HUES48 (cell line): ENCODE measurements around the gene MTUS2.
A peak's percentile ranks its signal among the peaks of the same experiment; 100 is the strongest.

Source experiments
- H3K27ac ChIP-seq: one replicate; pipeline ENCODE4 v1.7.0; 2013; ENCODE audit warnings: low read depth, low read length, inconsistent platforms
- H3K27me3 ChIP-seq: 2 replicates; pipeline ENCODE4 v1.6.1; 2013; ENCODE audit warnings: mild to moderate bottlenecking, low read length; ENCODE audit not compliant: control insufficient read depth, insufficient read depth
- H3K36me3 ChIP-seq: 2 replicates; pipeline ENCODE4 v1.6.1; 2013; ENCODE audit warnings: low read length; ENCODE audit not compliant: control insufficient read depth, insufficient read depth
- H3K4me1 ChIP-seq: 2 replicates; pipeline ENCODE4 v1.6.1; 2013; ENCODE audit warnings: mild to moderate bottlenecking, low read length; ENCODE audit not compliant: control insufficient read depth, insufficient read depth
- H3K4me3 ChIP-seq: 2 replicates; pipeline ENCODE4 v1.5.1; 2013; ENCODE audit warnings: mild to moderate bottlenecking, low read depth, low read length
- H3K9ac ChIP-seq: 2 replicates; pipeline ENCODE4 v1.6.1; 2013; ENCODE audit warnings: mild to moderate bottlenecking, low read depth, low read length, moderate library complexity
- H3K9me3 ChIP-seq: 2 replicates; pipeline ENCODE4 v1.6.1; 2013; ENCODE audit warnings: low read length; ENCODE audit not compliant: control insufficient read depth, insufficient read depth

The MTUS2 gene

GRCh38 chr13:28820099-28821051 is at the start of gene MTUS2:
Gene MTUS2, plus strand, starts transcription at chr13:28820339.
- no peak within 1 kb of the TSS for H3K27ac ChIP-seq
- H3K9me3 ChIP-seq: no peaks in the 10 kb centered on the region
- H3K9ac ChIP-seq: no peak within 1 kb of the TSS
- H3K4me3 ChIP-seq: peak within 1 kb of the TSS; percentile 80
- H3K36me3 ChIP-seq: no peaks in the 10 kb centered on the region
- 0 out of 2 replicates have a peak, but pooled peaks cover 5% of the 10 kb centered on the region for H3K4me1 ChIP-seq
- peaks cover 67% of the 10 kb centered on the region for H3K27me3 ChIP-seq

DNA sequence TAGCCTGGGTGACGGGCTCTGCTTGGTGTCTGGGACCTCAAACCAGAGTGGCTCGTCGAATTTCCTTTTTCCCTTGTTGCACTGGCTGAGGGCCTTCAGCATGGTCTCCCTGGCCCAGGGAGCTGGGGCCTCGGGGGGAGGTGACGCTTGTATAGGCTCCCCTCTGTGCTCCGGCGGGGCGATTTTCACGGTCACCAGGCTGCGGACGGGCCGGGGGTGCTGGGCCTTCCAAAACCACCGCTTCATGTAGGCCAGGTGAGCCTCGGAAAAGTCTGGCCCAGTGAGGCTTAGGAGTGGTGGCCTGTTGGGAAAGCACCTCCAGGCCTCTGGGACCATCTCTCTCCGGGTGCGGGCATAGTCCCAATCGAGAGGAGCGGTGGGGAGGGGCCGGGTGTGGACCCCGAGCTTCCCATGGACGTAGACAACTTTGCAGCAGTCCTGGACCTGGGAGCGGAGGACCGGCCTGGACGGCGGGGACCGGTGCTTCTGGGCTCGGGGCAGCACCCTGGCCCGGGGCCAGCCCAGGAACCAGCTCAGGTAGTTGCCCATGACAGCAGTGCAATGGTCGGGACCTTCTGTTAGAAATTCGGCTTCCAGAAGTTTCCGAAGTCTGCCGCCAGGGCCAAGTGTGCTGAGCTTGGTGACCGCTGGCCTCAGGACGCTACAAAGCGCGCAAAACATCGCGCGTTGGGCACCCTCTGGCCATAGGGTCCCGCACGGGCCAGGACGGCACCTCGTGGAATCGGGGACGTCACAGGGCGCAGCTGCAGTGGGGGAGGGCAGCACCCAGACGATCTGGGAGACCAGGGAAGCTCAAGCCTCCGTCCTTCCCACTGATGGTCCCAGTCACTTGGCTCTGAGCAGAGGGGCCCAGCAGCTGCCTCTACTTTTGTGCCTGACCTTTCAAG is 41.6 kb upstream of the MTUS2 start:
- H3K9ac ChIP-seq: no peak overlapping the region
- H3K36me3 ChIP-seq: no peaks in the 10 kb centered on the region
- no peaks in the 10 kb centered on the region for H3K9me3 ChIP-seq
- no peak overlapping the region for H3K27ac ChIP-seq
- no peak overlapping the region for H3K4me3 ChIP-seq
- no peaks in the 10 kb centered on the region for H3K27me3 ChIP-seq
- H3K4me1 ChIP-seq: no peaks in the 10 kb centered on the region

DNA sequence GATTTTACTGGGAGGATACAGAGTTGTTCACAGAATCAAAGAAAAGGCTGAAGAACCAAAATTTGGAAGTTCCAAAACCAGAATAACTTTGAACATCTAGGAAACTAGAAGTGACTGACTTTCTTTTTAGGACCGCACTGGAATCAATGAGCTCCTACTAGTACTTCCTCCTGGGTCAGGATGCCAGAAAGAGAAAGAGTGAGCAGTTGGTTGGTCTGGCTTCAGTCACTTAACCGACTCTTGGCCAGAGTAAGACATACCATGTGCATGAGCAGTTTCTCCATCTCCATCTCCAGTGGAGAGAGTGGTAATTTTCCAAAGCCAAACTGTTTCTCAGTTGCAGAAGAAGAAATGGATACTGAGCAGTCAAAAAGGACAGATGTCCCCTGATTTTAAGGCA is 27.1 kb upstream of the MTUS2 start:
- Histone ChIP-seq H3K4me3 (no peak overlapping the region), H3K27me3 (no peaks in the 10 kb centered on the region; the same call in 1 of the 2 replicates), H3K4me1 (peaks cover 10% of the 10 kb centered on the region), H3K9ac (no peak overlapping the region), H3K9me3 (no peaks in the 10 kb centered on the region), H3K27ac (no peak overlapping the region), H3K36me3 (no peaks in the 10 kb centered on the region)

DNA sequence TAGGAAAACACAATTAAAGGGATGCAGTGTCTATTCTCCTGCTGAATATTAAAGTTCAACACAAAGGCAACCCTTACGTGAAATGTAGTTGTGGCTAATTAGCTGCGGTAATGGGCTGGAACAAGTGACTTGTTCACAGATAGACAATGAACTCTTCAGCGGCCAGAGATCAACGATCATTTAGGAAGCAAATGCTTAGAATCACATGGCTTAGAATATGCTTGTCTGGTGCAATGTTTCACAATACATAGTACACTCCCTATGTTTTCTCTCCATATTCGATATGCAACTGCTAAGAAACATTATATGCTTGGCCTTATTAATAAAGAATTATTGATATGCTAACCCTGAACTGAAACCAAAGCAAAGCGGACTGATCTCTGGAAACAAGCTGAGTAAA is 25.7 kb upstream of the MTUS2 start:
- H3K27me3 ChIP-seq: no peaks in the 10 kb centered on the region; the same call in 1 of the 2 replicates
- H3K4me1 ChIP-seq: peaks cover 10% of the 10 kb centered on the region
- no peaks in the 10 kb centered on the region for H3K36me3 ChIP-seq
- no peak overlapping the region for H3K4me3 ChIP-seq
- H3K27ac ChIP-seq: no peak overlapping the region
- H3K9ac ChIP-seq: no peak overlapping the region
- no peaks in the 10 kb centered on the region for H3K9me3 ChIP-seq

DNA sequence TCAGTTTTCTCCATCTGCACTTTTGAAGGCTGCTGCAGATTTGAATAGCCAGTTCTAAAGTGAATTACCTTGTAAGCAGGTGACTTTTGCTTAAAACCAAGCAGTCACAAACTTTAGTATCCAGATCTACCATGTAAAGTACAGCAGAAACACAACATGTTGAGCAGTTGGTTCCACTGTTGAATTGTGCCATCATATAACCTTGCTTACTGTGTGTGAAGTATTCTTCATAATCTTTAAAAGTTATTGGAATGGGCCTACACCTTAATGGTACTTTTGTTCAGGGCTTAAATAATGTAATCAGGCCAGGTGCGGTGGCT is 23.2 kb upstream of the MTUS2 start:
- no peak overlapping the region for H3K9ac ChIP-seq
- no peak overlapping the region for H3K27ac ChIP-seq
- H3K36me3 ChIP-seq: no peaks in the 10 kb centered on the region
- H3K4me1 ChIP-seq: peaks cover 4% of the 10 kb centered on the region; the same call in 1 of the 2 replicates
- no peak overlapping the region for H3K4me3 ChIP-seq
- no peaks in the 10 kb centered on the region for H3K9me3 ChIP-seq
- H3K27me3 ChIP-seq: no peaks in the 10 kb centered on the region; the same call in 1 of the 2 replicates

DNA sequence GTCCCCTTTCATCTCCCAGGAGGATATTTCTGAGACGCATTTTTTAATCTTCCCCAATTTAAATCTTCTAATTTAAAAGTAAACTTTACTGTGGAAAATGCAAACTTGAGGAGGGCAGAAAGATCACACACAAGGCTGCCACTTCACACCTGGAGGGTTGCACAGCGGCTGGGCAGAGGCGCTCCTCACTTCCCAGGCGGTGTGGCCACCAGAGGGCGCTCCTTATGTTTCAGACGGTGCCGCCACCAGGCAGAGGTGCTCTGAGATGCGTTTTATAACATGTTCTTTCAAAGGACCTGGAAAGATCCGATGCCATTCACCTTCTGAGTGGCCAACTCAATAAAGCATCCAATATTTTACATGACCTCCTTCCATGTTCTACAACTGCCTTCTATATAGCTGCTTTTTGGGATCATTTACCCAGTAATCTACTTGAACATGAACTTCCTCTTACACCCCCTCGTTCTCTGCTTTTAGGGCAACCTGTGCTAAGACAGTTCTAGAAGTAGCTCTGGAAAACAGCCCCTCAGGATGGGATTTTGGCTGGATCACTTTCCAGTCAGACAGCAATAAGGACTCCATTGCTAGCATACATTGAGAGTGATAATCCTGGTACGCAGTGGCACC is 14.8 kb upstream of the MTUS2 start:
- Histone ChIP-seq H3K27me3 (no peaks in the 10 kb centered on the region), H3K9ac (no peak overlapping the region), H3K36me3 (no peaks in the 10 kb centered on the region), H3K4me3 (no peak overlapping the region), H3K4me1 (no peaks in the 10 kb centered on the region), H3K27ac (no peak overlapping the region), H3K9me3 (peaks cover 18% of the 10 kb centered on the region)

- Histone ChIP-seq H3K9me3 (no peaks in the 10 kb centered on the region), H3K4me3 (no peak overlapping the region), H3K4me1 (0 out of 2 replicates have a peak, but pooled peaks cover 5% of the 10 kb centered on the region), H3K27me3 (peaks cover 44% of the 10 kb centered on the region), H3K27ac (no peak overlapping the region), H3K9ac (no peak overlapping the region), H3K36me3 (no peaks in the 10 kb centered on the region)
Measured at GRCh38 chr13:28817204-28817603, 2.9 kb upstream of the MTUS2 start.

DNA sequence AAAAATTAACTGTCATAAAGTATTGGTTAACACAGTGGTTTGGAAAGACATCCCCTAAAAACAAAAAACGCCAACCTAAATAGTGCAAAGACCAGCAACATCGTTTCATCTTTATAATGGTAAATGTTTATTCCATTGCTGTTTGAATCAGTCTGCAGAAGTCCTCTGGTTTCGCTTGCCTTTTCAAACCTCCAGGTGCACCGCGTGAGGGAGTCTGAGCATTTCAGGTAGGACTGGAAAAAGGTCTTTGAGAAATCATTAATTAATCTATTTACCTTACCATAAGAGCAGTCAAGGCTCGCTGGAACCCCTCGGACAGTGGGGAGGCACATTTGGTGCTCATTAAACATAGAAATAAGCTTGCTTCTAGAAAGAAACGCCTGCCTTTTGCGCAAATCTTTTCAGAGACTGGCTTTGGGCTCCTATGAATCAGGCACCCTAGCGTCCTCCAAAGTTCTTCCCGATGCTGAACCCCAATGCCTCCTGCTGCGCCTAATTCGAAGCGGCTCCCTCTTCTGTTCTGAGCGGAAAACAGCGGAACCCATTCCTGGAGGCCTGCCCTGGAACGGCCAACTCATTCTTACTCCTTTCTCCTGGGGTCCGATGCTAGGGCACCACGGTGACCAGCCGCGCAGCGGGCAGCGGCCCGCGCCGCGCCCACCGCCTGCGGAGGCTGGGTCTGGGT is 951 bp upstream of the MTUS2 start:
- peak overlapping the region; percentile 67 for H3K4me3 ChIP-seq
- H3K27me3 ChIP-seq: peaks cover 62% of the 10 kb centered on the region

DNA sequence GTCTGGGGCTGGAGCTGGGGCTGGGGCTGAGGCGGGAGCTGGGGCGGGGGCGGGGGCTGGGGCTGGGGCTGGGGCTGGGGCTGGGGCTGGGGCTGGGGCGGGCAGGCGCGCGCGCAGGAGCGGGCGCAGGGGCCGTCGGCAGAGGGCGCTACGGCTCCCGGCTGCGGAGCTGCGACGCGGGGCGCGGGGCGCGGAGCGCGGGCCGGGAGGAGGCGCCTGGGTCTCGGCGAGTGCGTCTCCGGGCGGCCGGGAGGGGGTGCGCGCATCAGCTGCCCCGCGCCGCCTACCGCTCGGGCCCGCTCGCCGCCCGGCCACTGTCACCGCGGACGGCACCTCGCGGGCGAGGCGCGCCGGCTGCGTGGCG is 422 bp upstream of the MTUS2 start:
- 0 out of 2 replicates have a peak, but pooled peaks cover 5% of the 10 kb centered on the region for H3K4me1 ChIP-seq
- peaks cover 67% of the 10 kb centered on the region for H3K27me3 ChIP-seq
- no peaks in the 10 kb centered on the region for H3K9me3 ChIP-seq
- H3K36me3 ChIP-seq: no peaks in the 10 kb centered on the region
- H3K27ac ChIP-seq: no peak overlapping the region
- peak overlapping the region; percentile 80 for H3K4me3 ChIP-seq
- H3K9ac ChIP-seq: no peak overlapping the region

More for the DNA sequence above, 951 bp upstream of the MTUS2 start:
- Histone ChIP-seq H3K36me3 (no peaks in the 10 kb centered on the region), H3K9me3 (no peaks in the 10 kb centered on the region), H3K9ac (no peak overlapping the region), H3K4me1 (0 out of 2 replicates have a peak, but pooled peaks cover 5% of the 10 kb centered on the region), H3K27ac (no peak overlapping the region)

DNA sequence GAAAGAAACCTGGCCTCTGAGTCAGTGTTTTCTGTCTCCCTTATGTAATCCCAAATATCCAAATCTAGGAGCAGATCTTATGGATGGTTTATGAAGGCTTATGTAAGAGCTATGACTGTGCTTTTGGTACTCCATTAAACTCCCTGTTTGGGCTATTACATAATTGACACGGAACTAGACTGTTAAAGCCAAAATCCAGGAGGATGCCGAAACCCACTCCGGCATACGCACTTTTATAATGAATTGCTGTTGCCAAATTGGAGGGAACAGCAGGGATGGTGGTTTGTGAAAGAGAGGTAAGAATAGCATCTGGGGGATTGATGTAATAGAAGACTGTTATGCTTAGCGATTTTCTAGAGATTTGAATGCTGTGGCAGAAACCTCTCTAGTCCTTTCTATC is 2.0 kb downstream of the MTUS2 start:
- H3K27me3 ChIP-seq: peaks cover 67% of the 10 kb centered on the region
- H3K27ac ChIP-seq: no peak overlapping the region
- H3K36me3 ChIP-seq: no peaks in the 10 kb centered on the region
- no peak overlapping the region for H3K9ac ChIP-seq
- 0 out of 2 replicates have a peak, but pooled peaks cover 5% of the 10 kb centered on the region for H3K4me1 ChIP-seq
- H3K9me3 ChIP-seq: peaks cover 5% of the 10 kb centered on the region
- no peak overlapping the region for H3K4me3 ChIP-seq
